Loucy (cell line): ENCODE data around the gene SPOCK1.

Source experiments
- H2AFZ ChIP-seq: fragments of 200-600 bp; sonication (generic); 2 replicates; pipeline ENCODE4 v1.6.0; 2016; ENCODE audit warnings: antibody characterized with exemption, mild to moderate bottlenecking, low read length, moderate library complexity
- H3F3A ChIP-seq: fragments of 200-600 bp; 2 replicates; pipeline ENCODE4 v1.6.0; 2016; ENCODE audit warnings: antibody characterized with exemption, low read depth, mild to moderate bottlenecking
- H3K27me3 ChIP-seq: fragments of 200-600 bp; sonication (generic); 2 replicates; pipeline ENCODE4 v1.6.1; 2014; ENCODE audit warnings: low read length, mild to moderate bottlenecking; ENCODE audit not compliant: insufficient read depth, poor library complexity, severe bottlenecking
- H3K36me3 ChIP-seq: fragments of 200-600 bp; sonication (generic); 2 replicates; pipeline ENCODE4 v1.6.1; 2016; ENCODE audit warnings: low read length; ENCODE audit not compliant: insufficient read depth
- H3K4me1 ChIP-seq: fragments of 200-600 bp; sonication (generic); 2 replicates; pipeline ENCODE4 v1.5.1; 2014; ENCODE audit warnings: low read length, mild to moderate bottlenecking; ENCODE audit not compliant: insufficient read depth, poor library complexity, severe bottlenecking
- H3K4me2 ChIP-seq: fragments of 200-600 bp; sonication (generic); 2 replicates; pipeline ENCODE4 v1.6.0; 2014; ENCODE audit warnings: antibody characterized with exemption, low read length, low read depth, mild to moderate bottlenecking; ENCODE audit not compliant: poor library complexity, severe bottlenecking
- H3K4me3 ChIP-seq: fragments of 200-600 bp; sonication (generic); 2 replicates; pipeline ENCODE4 v1.5.1; 2014; ENCODE audit warnings: low read length, mild to moderate bottlenecking, mixed read lengths; ENCODE audit not compliant: poor library complexity, severe bottlenecking
- H3K79me2 ChIP-seq: fragments of 200-600 bp; sonication (generic); 2 replicates; pipeline ENCODE4 v1.6.1; 2014; ENCODE audit warnings: low read length; ENCODE audit not compliant: insufficient read depth
- H3K9ac ChIP-seq: fragments of 200-600 bp; sonication (generic); 2 replicates; pipeline ENCODE4 v1.6.0; 2014; ENCODE audit warnings: mild to moderate bottlenecking, low read depth, low read length, moderate library complexity; ENCODE audit not compliant: poor library complexity, severe bottlenecking
- H3K9me2 ChIP-seq: fragments of 200-600 bp; sonication (generic); replicated peaks from 2 replicates; pipeline ENCODE4 v1.6.1; 2016; ENCODE audit warnings: low read depth, low read length, mixed read lengths
- H3K9me3 ChIP-seq: fragments of 200-600 bp; sonication (generic); 2 replicates; pipeline ENCODE4 v1.6.1; 2014; ENCODE audit warnings: mild to moderate bottlenecking, antibody characterized with exemption, low read length, low read depth; ENCODE audit not compliant: insufficient read depth
- H4K20me1 ChIP-seq: fragments of 200-600 bp; sonication (generic); 2 replicates; pipeline ENCODE4 v1.6.0; 2014; ENCODE audit warnings: antibody characterized with exemption, low read length, mild to moderate bottlenecking; ENCODE audit not compliant: insufficient read depth, poor library complexity, severe bottlenecking
- EZH2phosphoT487 ChIP-seq: fragments of 200-600 bp; IDR thresholded peaks from 2 replicates; pipeline ENCODE4 v1.6.1; 2018; ENCODE audit warnings: antibody characterized with exemption, mild to moderate bottlenecking, moderate library complexity, borderline replicate concordance
- TF ChIP-seq, protein P1 (sequence below): fragments of 200-600 bp; sonication (generic); conservative IDR thresholded peaks from 2 replicates; pipeline ENCODE4 v1.5.1; 2014; ENCODE audit warnings: mild to moderate bottlenecking, antibody characterized with exemption, low read length

SPOCK1 gene

DNA sequence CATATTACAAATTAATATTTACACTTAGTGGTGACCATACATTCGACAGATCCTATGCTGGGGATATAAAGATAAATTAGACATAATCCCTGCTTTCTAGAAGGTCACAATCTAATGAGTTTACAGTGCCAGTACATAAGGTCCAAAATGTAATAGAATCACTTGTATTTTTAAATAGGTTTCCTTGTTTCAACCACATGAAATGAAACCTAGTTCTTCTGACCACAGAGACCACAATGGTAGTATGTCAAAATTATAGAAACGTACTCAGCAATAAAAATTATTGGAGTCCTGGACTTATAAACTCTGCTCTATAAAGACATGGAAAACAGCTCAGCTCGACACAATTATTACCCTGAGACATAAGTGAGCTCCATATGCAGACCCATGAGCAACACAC, 444.3 kb downstream of the SPOCK1 start:
- no peak overlapping the region for H2AFZ ChIP-seq
- no peak overlapping the region for H3K4me3 ChIP-seq
- no peak overlapping the region for H3K9ac ChIP-seq
- TF ChIP-seq EZH2phosphoT487, result no peak
- TF ChIP-seq, protein P1, sequence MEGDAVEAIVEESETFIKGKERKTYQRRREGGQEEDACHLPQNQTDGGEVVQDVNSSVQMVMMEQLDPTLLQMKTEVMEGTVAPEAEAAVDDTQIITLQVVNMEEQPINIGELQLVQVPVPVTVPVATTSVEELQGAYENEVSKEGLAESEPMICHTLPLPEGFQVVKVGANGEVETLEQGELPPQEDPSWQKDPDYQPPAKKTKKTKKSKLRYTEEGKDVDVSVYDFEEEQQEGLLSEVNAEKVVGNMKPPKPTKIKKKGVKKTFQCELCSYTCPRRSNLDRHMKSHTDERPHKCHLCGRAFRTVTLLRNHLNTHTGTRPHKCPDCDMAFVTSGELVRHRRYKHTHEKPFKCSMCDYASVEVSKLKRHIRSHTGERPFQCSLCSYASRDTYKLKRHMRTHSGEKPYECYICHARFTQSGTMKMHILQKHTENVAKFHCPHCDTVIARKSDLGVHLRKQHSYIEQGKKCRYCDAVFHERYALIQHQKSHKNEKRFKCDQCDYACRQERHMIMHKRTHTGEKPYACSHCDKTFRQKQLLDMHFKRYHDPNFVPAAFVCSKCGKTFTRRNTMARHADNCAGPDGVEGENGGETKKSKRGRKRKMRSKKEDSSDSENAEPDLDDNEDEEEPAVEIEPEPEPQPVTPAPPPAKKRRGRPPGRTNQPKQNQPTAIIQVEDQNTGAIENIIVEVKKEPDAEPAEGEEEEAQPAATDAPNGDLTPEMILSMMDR, result no peak
- H3K4me2 ChIP-seq, result no peak overlapping the region
- H3K4me1 ChIP-seq, result peaks cover 6% of the 10 kb centered on the region
- H3K79me2 ChIP-seq, result no peaks in the 10 kb centered on the region
- no peaks in the 10 kb centered on the region for H3K9me3 ChIP-seq
- H3K9me2 ChIP-seq, result no peaks in the 10 kb centered on the region
- no peaks in the 10 kb centered on the region for H3K36me3 ChIP-seq
- H3F3A ChIP-seq, result no peaks in the 10 kb centered on the region
- H4K20me1 ChIP-seq, result no peaks in the 10 kb centered on the region
- H3K27me3 ChIP-seq, result peaks cover 5% of the 10 kb centered on the region

DNA sequence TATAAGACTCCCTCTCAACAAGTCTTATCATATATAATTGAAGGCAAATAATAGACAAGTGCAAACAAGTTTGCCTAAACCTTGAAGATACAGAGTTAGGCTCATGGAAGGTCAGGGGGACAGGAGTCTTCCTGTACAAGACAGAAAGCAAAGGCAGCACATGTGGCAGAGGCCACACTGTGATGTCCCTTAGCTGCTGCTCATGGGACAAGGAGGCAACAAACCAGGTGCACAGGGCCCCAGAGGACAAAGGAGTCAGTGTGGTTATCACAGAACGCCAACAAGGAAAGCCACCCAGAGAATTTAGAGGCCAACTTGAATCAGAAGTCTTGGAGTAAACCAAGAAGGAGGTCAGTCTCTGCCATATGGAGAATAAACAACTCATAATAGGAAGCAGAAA, 444.8 kb downstream of the SPOCK1 start:
- Histone ChIP-seq H3K79me2 (no peaks in the 10 kb centered on the region), H3K4me1 (peaks cover 6% of the 10 kb centered on the region), H3K4me2 (no peak overlapping the region), H3K9me2 (no peaks in the 10 kb centered on the region), H3K9ac (no peak overlapping the region), H2AFZ (no peak overlapping the region), H3K9me3 (no peaks in the 10 kb centered on the region), H3K4me3 (no peak overlapping the region), H3K36me3 (no peaks in the 10 kb centered on the region), H4K20me1 (no peaks in the 10 kb centered on the region), H3K27me3 (peaks cover 5% of the 10 kb centered on the region), H3F3A (no peaks in the 10 kb centered on the region)
- TF ChIP-seq, protein P1, result no peak
- TF ChIP-seq EZH2phosphoT487, result no peak

DNA sequence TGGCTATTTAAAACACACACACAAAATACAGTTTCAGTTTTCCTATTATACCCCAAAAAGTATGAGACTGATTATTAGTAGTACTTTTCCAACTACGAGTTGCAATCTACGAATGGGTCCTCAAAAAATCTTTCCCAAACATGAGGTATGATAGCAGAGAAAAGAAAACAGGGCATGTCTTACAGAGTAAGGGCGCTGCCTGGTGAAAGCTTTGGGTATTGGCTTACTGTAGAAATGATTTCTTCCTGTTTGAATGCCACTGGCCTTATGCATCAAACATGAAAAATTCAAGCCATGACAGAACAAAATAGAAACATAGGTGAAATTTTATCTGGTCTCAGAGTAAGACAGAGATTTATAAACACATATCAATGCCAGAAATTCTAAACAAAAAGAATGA, 448.0 kb downstream of the SPOCK1 start:
- H3K36me3 ChIP-seq, result no peaks in the 10 kb centered on the region
- H2AFZ ChIP-seq, result no peak overlapping the region
- TF ChIP-seq, protein P1, result peak; percentile 68
- no peak for TF ChIP-seq EZH2phosphoT487
- H3K9me2 ChIP-seq, result no peaks in the 10 kb centered on the region
- no peak overlapping the region for H3K9ac ChIP-seq
- H3K79me2 ChIP-seq, result no peaks in the 10 kb centered on the region
- H3K27me3 ChIP-seq, result no peaks in the 10 kb centered on the region
- H3K9me3 ChIP-seq, result no peaks in the 10 kb centered on the region
- no peak overlapping the region for H3K4me2 ChIP-seq
- peaks cover 6% of the 10 kb centered on the region for H3K4me1 ChIP-seq
- no peak overlapping the region for H3K4me3 ChIP-seq
- no peaks in the 10 kb centered on the region for H3F3A ChIP-seq
- H4K20me1 ChIP-seq, result no peaks in the 10 kb centered on the region
